HCT116 (cell line): Measurements from ENCODE around the gene CALR. TPM values are rescaled to one million over a fixed set of nuclear protein-coding genes. Genes with fewer than 3 reads are reported as not detected.
A peak's percentile ranks its signal among the peaks of the same experiment; 100 is the strongest.

Experiments used
- ATAC-seq: fragments of 200-7000 bp; cut with Tn5 transposase; 2 replicates; pipeline ENCODE4 v1.9.1; 2020; ENCODE audit warnings: mild to moderate bottlenecking, moderate library complexity
- BruUV-seq: library from RNA; stranded (reverse); fragments of 400-500 nt; replicated peaks from 2 replicates; lab custom pipeline; 2021; lab: Mats Ljungman, UMichigan
- CTCF ChIA-PET: fragments of 300-600 bp; sonication (Branson Sonifier 250); formaldehyde crosslinking; loops from one replicate; lab custom pipeline; 2021; ENCODE audit warnings: antibody characterized with exemption; lab: Charles Lee
- POLR2A ChIA-PET: fragments of 300-600, 350-600 bp; sonication (Branson Sonifier 250); formaldehyde crosslinking; loops from one replicate; lab custom pipeline; 2021; ENCODE audit warnings: antibody characterized with exemption; lab: Charles Lee
- RAD21 ChIA-PET, 2 experiments: fragments of 300-600 bp; sonication (Branson Sonifier 250); formaldehyde crosslinking; loops; one replicate each; lab custom pipeline; 2023; ENCODE audit warnings: low total read pairs in 2 of 2; ENCODE audit not compliant: uncharacterized antibody in 2 of 2, unreplicated experiment in 2 of 2, low non-redundant PET in 1 of 2; lab: Charles Lee
- DNase-seq: peaks from one replicate; pipeline ENCODE4 v3.0.0-alpha.2; 2010; ENCODE audit warnings: low read depth, low spot score
- H2AFZ ChIP-seq: fragments of 200-600 bp; shearing (Covaris generic), sonication (generic); 2 replicates; pipeline ENCODE4 v1.6.1; 2017; ENCODE audit warnings: low read depth, mixed run types, mixed read lengths, antibody characterized with exemption, low read length; ENCODE audit not compliant: poor library complexity, severe bottlenecking
- H3K27ac ChIP-seq: 2 replicates; pipeline ENCODE4 v1.5.1; 2012; ENCODE audit warnings: low read depth, low read length
- H3K27me3 ChIP-seq: fragments of 200-600 bp; sonication (generic); 2 replicates; pipeline ENCODE4 v1.6.1; 2016; ENCODE audit warnings: mixed run types, low read length, mixed read lengths; ENCODE audit not compliant: insufficient read depth
- H3K36me3 ChIP-seq, 2 experiments: fragments of 200-500 bp in 1 of 2; fragments of 200-600 bp in 1 of 2; sonication (Bioruptor generic) in 1 of 2; sonication (generic) in 1 of 2; 2 replicates each; pipeline versions ENCODE4 v1.5.1 to v1.6.1; 2014 to 2016; ENCODE audit warnings: low read length in 2 of 2, inconsistent platforms in 1 of 2, mixed read lengths in 1 of 2, mixed run types in 1 of 2; ENCODE audit not compliant: insufficient read depth in 2 of 2, control insufficient read depth in 1 of 2
- H3K4me1 ChIP-seq, 2 experiments: fragments of 200-600 bp in 1 of 2; sonication (generic) in 1 of 2; 2 replicates each; pipeline versions ENCODE4 v1.5.1 to v1.6.1; 2012 to 2017; ENCODE audit warnings: low read length in 2 of 2, inconsistent platforms in 1 of 2, mild to moderate bottlenecking in 1 of 2, mixed read lengths in 1 of 2, mixed run types in 1 of 2, moderate library complexity in 1 of 2; ENCODE audit not compliant: insufficient read depth in 2 of 2, control insufficient read depth in 1 of 2
- H3K4me2 ChIP-seq: fragments of 200-600 bp; sonication (generic); 2 replicates; pipeline ENCODE4 v1.6.1; 2017; ENCODE audit warnings: mixed run types, low read length, mixed read lengths
- H3K4me3 ChIP-seq, 2 experiments: fragments of 200-600 bp in 1 of 2; sonication (generic) in 1 of 2; replicated peaks in 1 of 2; 2 replicates each; pipeline ENCODE4 v1.5.1; 2011 to 2016; ENCODE audit warnings: low read length in 2 of 2, control low read depth in 1 of 2, low read depth in 1 of 2, mild to moderate bottlenecking in 1 of 2, mixed read lengths in 1 of 2, mixed run types in 1 of 2
- H3K79me2 ChIP-seq: fragments of 200-600 bp; sonication (generic); 2 replicates; pipeline ENCODE4 v1.6.1; 2017; ENCODE audit warnings: mild to moderate bottlenecking, mixed run types, low read length, moderate library complexity, mixed read lengths; ENCODE audit not compliant: insufficient read depth
- H3K9ac ChIP-seq: fragments of 200-600 bp; sonication (generic); 2 replicates; pipeline ENCODE4 v1.6.1; 2016; ENCODE audit warnings: low read length, mixed read lengths
- H3K9me2 ChIP-seq: fragments of 200-600 bp; sonication (generic), shearing (Covaris generic); 2 replicates; pipeline ENCODE4 v1.6.1; 2017; ENCODE audit warnings: mixed run types, mild to moderate bottlenecking, moderate library complexity; ENCODE audit not compliant: insufficient read depth
- H3K9me3 ChIP-seq, 2 experiments: fragments of 200-500 bp in 1 of 2; fragments of 200-600 bp in 1 of 2; sonication (Bioruptor generic) in 1 of 2; sonication (generic) in 1 of 2; 2 replicates each; pipeline ENCODE4 v1.6.1; 2014 to 2017; ENCODE audit warnings: low read length in 2 of 2, mixed read lengths in 2 of 2, inconsistent platforms in 1 of 2, low read depth in 1 of 2, mild to moderate bottlenecking in 1 of 2, mixed run types in 1 of 2, moderate library complexity in 1 of 2; ENCODE audit not compliant: control insufficient read depth in 1 of 2, insufficient read depth in 1 of 2
- H4K20me1 ChIP-seq: fragments of 200-600 bp; sonication (generic), shearing (Covaris generic); 2 replicates; pipeline ENCODE4 v1.6.1; 2017; ENCODE audit warnings: mixed run types, mild to moderate bottlenecking, moderate library complexity; ENCODE audit not compliant: insufficient read depth
- EGR1 ChIP-seq: IDR thresholded peaks from 2 replicates; pipeline ENCODE4 v1.6.1; 2012; ENCODE audit warnings: low read depth
- EZH2phosphoT487 ChIP-seq: fragments of 200-600 bp; IDR thresholded peaks from 2 replicates; pipeline ENCODE4 v1.6.1; 2018; ENCODE audit warnings: antibody characterized with exemption, borderline replicate concordance
- POLR2A ChIP-seq: IDR thresholded peaks from 2 replicates; pipeline ENCODE4 v1.7.0; 2011; ENCODE audit warnings: borderline replicate concordance; ENCODE audit not compliant: insufficient read depth, insufficient read length; ENCODE audit errors: extremely low read depth
- POLR2AphosphoS5 ChIP-seq: IDR thresholded peaks from 2 replicates; pipeline ENCODE4 v1.6.1; 2011; ENCODE audit warnings: mild to moderate bottlenecking, low read depth, low read length, moderate library complexity
- SP1 ChIP-seq: IDR thresholded peaks from 2 replicates; pipeline ENCODE4 v1.6.1; 2012; ENCODE audit warnings: low read depth
- YY1 ChIP-seq: IDR thresholded peaks from 2 replicates; pipeline ENCODE4 v1.6.1; 2011; ENCODE audit warnings: low read length, low read depth, moderate library complexity, mild to moderate bottlenecking; ENCODE audit not compliant: insufficient replicate concordance; ENCODE audit errors: extremely low read depth
- ZFX ChIP-seq: fragments of 450-650 bp; IDR thresholded peaks from 2 replicates; pipeline ENCODE4 v1.6.1; 2017
- ZNF274 ChIP-seq: fragments of 200-500 bp; sonication (Bioruptor generic); IDR thresholded peaks from 2 replicates; pipeline ENCODE4 v1.6.1; 2014; ENCODE audit warnings: mild to moderate bottlenecking, low read depth, low read length, inconsistent platforms
- intact Hi-C: fragments of 100-400 bp; cut with micrococcal nuclease; formaldehyde crosslinking; loops from 2 replicates; pipeline ENCODE4 v1.10.0; 2022
- total RNA-seq: library from RNA; stranded (reverse); gene quantifications from one replicate; pipeline ENCODE4 v1.2.1, GENCODE V29; 2021; ENCODE audit not compliant: unreplicated experiment
- TF ChIP-seq, protein P1 (sequence below): IDR thresholded peaks from 2 replicates; pipeline ENCODE4 v1.6.1; 2012; ENCODE audit warnings: low read depth
- TF ChIP-seq, protein P2 (sequence below): IDR thresholded peaks from 2 replicates; pipeline ENCODE4 v1.6.1; 2012
- TF ChIP-seq, protein P3 (sequence below): IDR thresholded peaks from 2 replicates; pipeline ENCODE4 v1.6.1; 2012

CALR gene
- total RNA-seq, 1 experiment from 2014 or later, result 739 TPM

DNA sequence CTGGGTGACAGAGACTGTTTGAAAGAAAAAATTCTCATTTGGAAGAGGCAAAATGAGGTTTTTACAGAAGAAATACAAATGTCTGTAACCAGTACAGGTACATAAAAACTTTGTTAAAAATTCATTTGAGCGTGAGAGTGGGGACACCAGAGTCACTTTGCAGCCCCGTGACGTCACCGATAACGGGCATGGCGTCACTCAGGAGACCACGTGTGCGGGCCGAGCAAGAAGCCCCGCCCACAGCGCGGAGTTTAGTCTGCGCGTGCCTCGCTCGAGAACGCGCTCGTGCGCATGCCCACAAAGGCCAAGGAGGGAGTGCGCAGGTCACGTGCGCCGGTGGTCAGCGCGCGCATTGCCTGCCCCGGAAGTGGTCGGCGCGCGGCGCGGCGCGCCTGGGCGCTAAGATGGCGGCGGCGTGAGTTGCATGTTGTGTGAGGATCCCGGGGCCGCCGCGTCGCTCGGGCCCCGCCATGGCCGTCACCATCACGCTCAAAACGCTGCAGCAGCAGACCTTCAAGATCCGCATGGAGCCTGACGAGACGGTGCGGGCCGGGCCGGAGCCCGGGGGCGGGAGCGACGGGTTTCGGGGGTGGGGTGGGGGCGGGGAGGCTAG, 7.2 kb downstream of the CALR start, which contains the start of gene RAD23A (continued):
- TF ChIP-seq, protein P1, sequence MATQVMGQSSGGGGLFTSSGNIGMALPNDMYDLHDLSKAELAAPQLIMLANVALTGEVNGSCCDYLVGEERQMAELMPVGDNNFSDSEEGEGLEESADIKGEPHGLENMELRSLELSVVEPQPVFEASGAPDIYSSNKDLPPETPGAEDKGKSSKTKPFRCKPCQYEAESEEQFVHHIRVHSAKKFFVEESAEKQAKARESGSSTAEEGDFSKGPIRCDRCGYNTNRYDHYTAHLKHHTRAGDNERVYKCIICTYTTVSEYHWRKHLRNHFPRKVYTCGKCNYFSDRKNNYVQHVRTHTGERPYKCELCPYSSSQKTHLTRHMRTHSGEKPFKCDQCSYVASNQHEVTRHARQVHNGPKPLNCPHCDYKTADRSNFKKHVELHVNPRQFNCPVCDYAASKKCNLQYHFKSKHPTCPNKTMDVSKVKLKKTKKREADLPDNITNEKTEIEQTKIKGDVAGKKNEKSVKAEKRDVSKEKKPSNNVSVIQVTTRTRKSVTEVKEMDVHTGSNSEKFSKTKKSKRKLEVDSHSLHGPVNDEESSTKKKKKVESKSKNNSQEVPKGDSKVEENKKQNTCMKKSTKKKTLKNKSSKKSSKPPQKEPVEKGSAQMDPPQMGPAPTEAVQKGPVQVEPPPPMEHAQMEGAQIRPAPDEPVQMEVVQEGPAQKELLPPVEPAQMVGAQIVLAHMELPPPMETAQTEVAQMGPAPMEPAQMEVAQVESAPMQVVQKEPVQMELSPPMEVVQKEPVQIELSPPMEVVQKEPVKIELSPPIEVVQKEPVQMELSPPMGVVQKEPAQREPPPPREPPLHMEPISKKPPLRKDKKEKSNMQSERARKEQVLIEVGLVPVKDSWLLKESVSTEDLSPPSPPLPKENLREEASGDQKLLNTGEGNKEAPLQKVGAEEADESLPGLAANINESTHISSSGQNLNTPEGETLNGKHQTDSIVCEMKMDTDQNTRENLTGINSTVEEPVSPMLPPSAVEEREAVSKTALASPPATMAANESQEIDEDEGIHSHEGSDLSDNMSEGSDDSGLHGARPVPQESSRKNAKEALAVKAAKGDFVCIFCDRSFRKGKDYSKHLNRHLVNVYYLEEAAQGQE, result no peak
- peak; percentile 37; the same call in 1 of the 2 replicates for TF ChIP-seq EGR1
- peak; percentile 83 for TF ChIP-seq POLR2AphosphoS5

DNA sequence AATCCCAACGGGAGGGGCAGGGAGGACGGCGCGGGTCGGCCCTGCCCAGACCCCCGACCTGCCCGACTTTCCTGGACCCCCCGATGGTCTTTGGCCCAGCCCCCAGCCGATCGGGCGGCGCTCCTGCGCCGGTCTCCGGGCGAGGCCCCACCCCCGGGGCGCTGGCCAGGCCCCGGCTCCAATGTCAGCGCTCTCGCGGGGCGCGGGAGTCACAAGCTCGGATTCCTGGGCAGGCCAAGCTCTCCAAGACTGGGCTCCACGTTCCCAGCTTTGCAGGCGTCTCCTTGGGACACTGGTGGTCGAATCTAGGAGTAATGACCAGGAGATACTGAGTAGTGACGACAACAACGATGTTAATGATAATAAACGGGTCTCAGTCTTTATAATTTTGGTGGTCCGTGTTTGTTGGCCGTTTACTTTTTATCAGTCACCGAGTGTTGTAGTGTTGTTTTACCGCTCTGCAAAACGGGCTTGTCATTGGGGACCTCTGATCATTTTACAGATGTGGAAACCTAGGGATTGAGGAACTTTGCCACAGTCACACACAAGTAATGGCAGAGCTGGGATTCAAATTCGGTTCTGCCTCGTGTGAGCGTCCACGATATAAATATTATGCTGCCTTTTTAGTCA, 7.8 kb downstream of the CALR start:
- TF ChIP-seq YY1, result no peak
- TF ChIP-seq POLR2A, result peak; percentile 56
- no peak for TF ChIP-seq EZH2phosphoT487
- TF ChIP-seq, protein P2, sequence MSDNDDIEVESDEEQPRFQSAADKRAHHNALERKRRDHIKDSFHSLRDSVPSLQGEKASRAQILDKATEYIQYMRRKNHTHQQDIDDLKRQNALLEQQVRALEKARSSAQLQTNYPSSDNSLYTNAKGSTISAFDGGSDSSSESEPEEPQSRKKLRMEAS, result no peak
- no peak for TF ChIP-seq SP1
- no peak for TF ChIP-seq ZNF274
- TF ChIP-seq, protein P3, sequence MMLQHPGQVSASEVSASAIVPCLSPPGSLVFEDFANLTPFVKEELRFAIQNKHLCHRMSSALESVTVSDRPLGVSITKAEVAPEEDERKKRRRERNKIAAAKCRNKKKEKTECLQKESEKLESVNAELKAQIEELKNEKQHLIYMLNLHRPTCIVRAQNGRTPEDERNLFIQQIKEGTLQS, result no peak
- TF ChIP-seq ZFX, result peak; percentile 65; the same call in 1 of the 2 replicates
- Histone ChIP-seq H3K36me3 (peaks cover 38 to 50% of the 10 kb centered on the region in 2 experiments), H3K27ac (peak overlapping the region; percentile 76), H3K9me2 (no peaks in the 10 kb centered on the region), H3K9ac (peak overlapping the region; percentile 93), H3K79me2 (peaks cover 68% of the 10 kb centered on the region), H3K4me3 (peak overlapping the region; percentile 80 to 98), H3K27me3 (no peaks in the 10 kb centered on the region), H3K4me1 (peaks cover 3 to 21% of the 10 kb centered on the region in 2 experiments; a peak in 3 of 4 replicates), H3K4me2 (peak overlapping the region; percentile 91), H3K9me3 (no peaks in the 10 kb centered on the region), H2AFZ (no peak overlapping the region), H4K20me1 (no peaks in the 10 kb centered on the region)
- BruUV-seq, result no TSS peak
- ATAC-seq (peak; percentile 73), DNase-seq (peak; percentile 41)
- POLR2A ChIA-PET, result interaction anchor here (1.0 to 1.2 kb wide), 2 partner anchors 9 kb away, joined by 4 to 8 read pairs; no protein-coding TSS in a partner anchor
- CTCF ChIA-PET, result interaction anchor here (0.6 kb wide), 1 partner anchor 1450 kb away, joined by 3 read pairs; no protein-coding TSS in a partner anchor
- intact Hi-C loops, result no loop called here
- RAD21 ChIA-PET, result no interaction called here
